Motor neuron (in vitro differentiated cells): Measurements from ENCODE around the gene ADAMTS16. TPM values are rescaled to one million over a fixed set of nuclear protein-coding genes. Genes with fewer than 3 reads are reported as not detected.

Experiments
- ATAC-seq, 8 experiments: fragments of 200-7000 bp; cut with Tn5 transposase; replicated peaks in 6 of 8; 2 replicates each; pipeline ENCODE4 v1.8.0; 2021; ENCODE audit warnings: mild to moderate bottlenecking in 8 of 8, moderate library complexity in 8 of 8
- H3K27ac ChIP-seq, 2 donors: fragments of 250-450 bp; sonication (Bioruptor Pico); 2 replicates each; pipeline ENCODE4 v1.9.0; 2021; ENCODE audit warnings: antibody characterized with exemption in 2 of 2, mild to moderate bottlenecking in 2 of 2, moderate library complexity in 1 of 2
- H3K4me1 ChIP-seq, 2 donors: fragments of 250-450 bp; sonication (Bioruptor Pico); replicated peaks in 1 of 2; 2 replicates each; pipeline ENCODE4 v1.6.1; 2021; ENCODE audit warnings: antibody characterized with exemption in 2 of 2, mild to moderate bottlenecking in 2 of 2, moderate library complexity in 1 of 2
- H3K4me3 ChIP-seq, 5 donors: fragments of 250-450 bp; sonication (Bioruptor Pico); 2 replicates each; pipeline ENCODE4 v1.9.0; 2021; ENCODE audit warnings: antibody characterized with exemption in 5 of 5, mild to moderate bottlenecking in 5 of 5, moderate library complexity in 4 of 5
- WGBS, 10 experiments: fragments of 450-650 bp; shearing (Covaris generic); methylation state at CpG; one replicate each; pipeline ENCODE4 v1.0.0; 2022; 5-methylcytosine and 5-hydroxymethylcytosine counted together
- in situ Hi-C, 9 experiments: fragments of 400-800 bp; cut with MboI; loops; one replicate each; pipeline ENCODE4 v1.15.0; 2021; ENCODE audit warnings: low sequenced_read_pairs in 9 of 9, low pct_unique_long_range_greater_than_20kb in 2 of 9; ENCODE audit not compliant: unreplicated experiment in 9 of 9
- total RNA-seq, 8 experiments: library from RNA; unstranded; fragments of 300-600 nt; gene quantifications; 2 replicates each; pipeline versions ENCODE4 v1.2.3 to v1.2.4, GENCODE V29; 2022

Gene ADAMTS16
- total RNA-seq, 8 experiments from 2014 or later = 0.25 to 34.1 (median 1.1) TPM

GRCh38 chr5:5320062-5320805 lies 180.1 kb downstream of the ADAMTS16 start:
- WGBS, 10 experiments = 50 to 95% (median 88%) methylated on average over 2 to 12 of the region's 15 CpGs; no CpG with 5 or more reads in 3 of the 10 experiments
- no peak for ATAC-seq
- Histone ChIP-seq H3K4me1 (no peaks in the 10 kb centered on the region), H3K4me3 (no peak overlapping the region), H3K27ac (no peak overlapping the region)
- in situ Hi-C loops = no loop called here

GRCh38 chr5:5321137-5321536 lies 181.0 kb downstream of the ADAMTS16 start:
- Histone ChIP-seq H3K4me1 (peaks cover 0 to 3% of the 10 kb centered on the region in 2 donors), H3K27ac (no peak overlapping the region), H3K4me3 (no peak overlapping the region)
- no peak for ATAC-seq
- WGBS, 10 experiments = 86 to 100% (median 92%) methylated on average over 1 to 2 of the region's 2 CpGs; no CpG with 5 or more reads in 7 of the 10 experiments
- in situ Hi-C loops = no loop called here

- Histone ChIP-seq H3K4me1 (peaks cover 0 to 6% of the 10 kb centered on the region in 2 donors), H3K4me3 (no peak overlapping the region), H3K27ac (no peak overlapping the region)
- WGBS, 10 experiments = 60 to 100% (median 92%) methylated on average over 1 to 2 of the region's 2 CpGs; no CpG with 5 or more reads in 2 of the 10 experiments
- no peak for ATAC-seq
- in situ Hi-C loops = no loop called here
Measured at GRCh38 chr5:5323551-5323950, 183.4 kb downstream of the ADAMTS16 start.

GRCh38 chr5:5326115-5326758 lies 186.1 kb downstream of the ADAMTS16 start:
- WGBS, 10 experiments = 10 to 60% (median 40%) methylated on average over 1 to 2 of the region's 9 CpGs; no CpG with 5 or more reads in 7 of the 10 experiments
- Histone ChIP-seq H3K4me1 (peaks cover 0 to 6% of the 10 kb centered on the region in 2 donors), H3K4me3 (no peak overlapping the region), H3K27ac (no peak overlapping the region)
- ATAC-seq = peak in 5 of 8 experiments; percentile 43 to 73 (median 58)
- in situ Hi-C loops = no loop called here

GRCh38 chr5:5327126-5327525 lies 187.0 kb downstream of the ADAMTS16 start:
- in situ Hi-C loops = no loop called here
- WGBS, 10 experiments = 78 to 96% (median 80%) methylated on average over 1 to 5 of the region's 8 CpGs; no CpG with 5 or more reads in 7 of the 10 experiments
- Histone ChIP-seq H3K4me1 (peaks cover 0 to 6% of the 10 kb centered on the region in 2 donors), H3K27ac (no peak overlapping the region), H3K4me3 (no peak overlapping the region)
- no peak for ATAC-seq

- H3K27ac ChIP-seq = no peak overlapping the region
- in situ Hi-C loops = no loop called here
- ATAC-seq = peak in 3 of 8 experiments; percentile 57 to 72 (median 67)
- H3K4me3 ChIP-seq = no peak overlapping the region
- 0 to 100% (median 67%) methylated on average over 1 to 3 of the region's 4 CpGs; no CpG with 5 or more reads in 2 of the 10 experiments for WGBS, 10 experiments
- H3K4me1 ChIP-seq = peaks cover 0 to 6% of the 10 kb centered on the region in 2 donors
Measured at GRCh38 chr5:5330728-5331452, 190.8 kb downstream of the ADAMTS16 start.

GRCh38 chr5:5331848-5332247 lies 191.7 kb downstream of the ADAMTS16 start:
- Histone ChIP-seq H3K4me1 (peaks cover 0 to 3% of the 10 kb centered on the region in 2 donors), H3K4me3 (no peak overlapping the region), H3K27ac (no peak overlapping the region)
- in situ Hi-C loops = no loop called here
- WGBS, 10 experiments = 50 to 100% (median 77%) methylated on average over 1 to 4 of the region's 6 CpGs; no CpG with 5 or more reads in 6 of the 10 experiments
- ATAC-seq = peak in 1 of 8 experiments; percentile 34

- in situ Hi-C loops = no loop called here
- Histone ChIP-seq H3K4me1 (peaks cover 0 to 3% of the 10 kb centered on the region in 2 donors), H3K4me3 (no peak overlapping the region), H3K27ac (no peak overlapping the region)
- peak in 1 of 8 experiments; percentile 32 for ATAC-seq
- WGBS, 10 experiments = 33 to 100% (median 65%) methylated on average over 1 to 3 of the region's 4 CpGs; no CpG with 5 or more reads in 3 of the 10 experiments
Measured at GRCh38 chr5:5332287-5332686, 192.2 kb downstream of the ADAMTS16 start.

GRCh38 chr5:5335107-5335506 lies 195.0 kb downstream of the ADAMTS16 start:
- H3K27ac ChIP-seq = no peak overlapping the region
- H3K4me1 ChIP-seq = peaks cover 4 to 6% of the 10 kb centered on the region in 2 donors
- ATAC-seq = peak in 1 of 8 experiments; percentile 10
- in situ Hi-C loops = no loop called here
- H3K4me3 ChIP-seq = no peak overlapping the region

- WGBS, 10 experiments = 0 to 83% (median 47%) methylated on average over 1 to 3 of the region's 4 CpGs; no CpG with 5 or more reads in 2 of the 10 experiments
- H3K4me3 ChIP-seq = no peak overlapping the region
- no peak overlapping the region for H3K27ac ChIP-seq
- peak in 3 of 8 experiments; percentile 4 to 56 (median 12) for ATAC-seq
- H3K4me1 ChIP-seq = peaks cover 8 to 9% of the 10 kb centered on the region in 2 donors
- in situ Hi-C loops = no loop called here
Measured at GRCh38 chr5:5335700-5336264, 195.7 kb downstream of the ADAMTS16 start.

GRCh38 chr5:5339257-5339656 lies 199.1 kb downstream of the ADAMTS16 start:
- in situ Hi-C loops = no loop called here
- no peak overlapping the region for H3K4me3 ChIP-seq
- 26 to 100% (median 90%) methylated on average over 2 to 4 of the region's 4 CpGs for WGBS, 10 experiments
- peak in 2 of 8 experiments; percentile 4 to 28 for ATAC-seq
- peaks cover 17 to 30% of the 10 kb centered on the region in 2 donors for H3K4me1 ChIP-seq
- no peak overlapping the region for H3K27ac ChIP-seq

GRCh38 chr5:5340206-5340729 lies 200.1 kb downstream of the ADAMTS16 start:
- H3K27ac ChIP-seq = no peak overlapping the region
- ATAC-seq = peak; percentile 90 to 99 (median 96)
- H3K4me3 ChIP-seq = no peak overlapping the region
- H3K4me1 ChIP-seq = peaks cover 17 to 30% of the 10 kb centered on the region in 2 donors
- in situ Hi-C loops = no loop called here
- WGBS, 10 experiments = 2 to 74% (median 47%) methylated on average over 1 to 9 of the region's 15 CpGs; no CpG with 5 or more reads in 1 of the 10 experiments
